NCI-H774 (cell line): Measurements from ENCODE around the gene PNKD.

ENCODE experiments used
- DNase-seq: peaks from one replicate; lab custom pipeline; 2025; lab: John Stamatoyannopoulos, UW

PNKD gene

GRCh38 chr2:218343591-218343990, 73.3 kb downstream of the PNKD start:
- DNase-seq = no peak

- no peak for DNase-seq
Measured at GRCh38 chr2:218344090-218344754, 73.9 kb downstream of the PNKD start.

- no peak for DNase-seq
Measured at GRCh38 chr2:218344755-218345417, 74.6 kb downstream of the PNKD start.

GRCh38 chr2:218345491-218346236, 75.3 kb downstream of the PNKD start:
- no peak for DNase-seq

GRCh38 chr2:218347172-218347571, 76.9 kb downstream of the PNKD start:
- DNase-seq = no peak

- DNase-seq = no peak
Measured at GRCh38 chr2:218354045-218354444, 83.7 kb downstream of the PNKD start.

- DNase-seq = no peak
Measured at GRCh38 chr2:218354850-218355443, 84.6 kb downstream of the PNKD start.

GRCh38 chr2:218357236-218358177, 87.2 kb downstream of the PNKD start:
- no peak for DNase-seq

GRCh38 chr2:218360453-218360852, 90.1 kb downstream of the PNKD start:
- DNase-seq = no peak

GRCh38 chr2:218362606-218363005, 92.3 kb downstream of the PNKD start:
- DNase-seq = no peak

- DNase-seq = no peak
Measured at GRCh38 chr2:218363736-218364135, 93.4 kb downstream of the PNKD start.

- no peak for DNase-seq
Measured at GRCh38 chr2:218364196-218364595, 93.9 kb downstream of the PNKD start.

GRCh38 chr2:218366621-218367414, 96.5 kb downstream of the PNKD start:
- no peak for DNase-seq

GRCh38 chr2:218367415-218368149, 97.3 kb downstream of the PNKD start:
- DNase-seq = no peak

- DNase-seq = no peak
Measured at GRCh38 chr2:218368150-218368528, 97.8 kb downstream of the PNKD start.

GRCh38 chr2:218368621-218369153, 98.4 kb downstream of the PNKD start:
- DNase-seq = peak; percentile 41

- DNase-seq = peak; percentile 47
Measured at GRCh38 chr2:218369330-218369729, 99.0 kb downstream of the PNKD start.

GRCh38 chr2:218370410-218371063, 100.2 kb downstream of the PNKD start:
- no peak for DNase-seq

GRCh38 chr2:218371983-218372350, 101.6 kb downstream of the PNKD start:
- no peak for DNase-seq
